IMR-90 (cell line): Measurements from ENCODE around the gene COX10. TPM values are rescaled to one million over a fixed set of nuclear protein-coding genes. Genes with fewer than 3 reads are reported as not detected.
"Not testable (repeated sequence)": the region's sequence is repeated elsewhere in the genome, so short reads cannot be mapped to it uniquely, and the experiment has no call there.

Experiments used
- ATAC-seq: fragments of 200-7000 bp; cut with Tn5 transposase; 2 replicates; pipeline ENCODE4 v1.9.1; 2020; ENCODE audit warnings: low read depth, mild to moderate bottlenecking, moderate library complexity
- BruUV-seq: library from RNA; stranded (reverse); fragments of 400-500 nt; replicated peaks from 2 replicates; lab custom pipeline; 2021; lab: Mats Ljungman, UMichigan
- CTCF ChIA-PET: fragments of 300-600 bp; formaldehyde crosslinking; extraction: SDS; loops from one replicate; lab custom pipeline; 2021; ENCODE audit warnings: antibody characterized with exemption; lab: Yijun Ruan, JAX
- POLR2A ChIA-PET: fragments of 300-600 bp; sonication (Branson Sonifier 250); formaldehyde crosslinking; loops from one replicate; lab custom pipeline; 2022; ENCODE audit warnings: antibody characterized with exemption; ENCODE audit not compliant: unreplicated experiment; lab: Charles Lee
- DNase-seq: peaks from one replicate; pipeline ENCODE4 v3.0.0; 2013
- H2AFZ ChIP-seq: replicated peaks from 2 replicates; pipeline ENCODE3; 2013; ENCODE audit warnings: low read length, mild to moderate bottlenecking; ENCODE audit not compliant: poor library complexity
- H2AK5ac ChIP-seq: 2 replicates; pipeline ENCODE4 v1.6.1; 2013; ENCODE audit warnings: low read depth, low read length, inconsistent platforms
- H2AK9ac ChIP-seq: replicated peaks from 2 replicates; pipeline ENCODE3; 2013; ENCODE audit warnings: mild to moderate bottlenecking, low read depth, low read length, moderate library complexity; ENCODE audit not compliant: poor library complexity
- H2BK120ac ChIP-seq: 2 replicates; pipeline ENCODE4 v1.6.1; 2013; ENCODE audit warnings: low read depth, low read length, inconsistent platforms
- H2BK15ac ChIP-seq: 3 replicates; pipeline ENCODE4 v1.6.1; 2013; ENCODE audit warnings: low read depth, low read length, inconsistent platforms
- H2BK20ac ChIP-seq: 2 replicates; pipeline ENCODE4 v1.6.1; 2013; ENCODE audit warnings: low read depth, mild to moderate bottlenecking, inconsistent platforms, low read length, moderate library complexity
- H2BK5ac ChIP-seq: 2 replicates; pipeline ENCODE4 v1.6.1; 2013; ENCODE audit warnings: mild to moderate bottlenecking, low read depth, low read length, inconsistent platforms; ENCODE audit not compliant: poor library complexity, severe bottlenecking
- H3K14ac ChIP-seq: replicated peaks from 2 replicates; pipeline ENCODE4 v1.6.1; 2013; ENCODE audit warnings: low read depth, low read length, inconsistent platforms
- H3K18ac ChIP-seq: 2 replicates; pipeline ENCODE4 v1.6.1; 2013; ENCODE audit warnings: low read depth, low read length, control low read depth
- H3K23ac ChIP-seq: 2 replicates; pipeline ENCODE4 v1.6.1; 2013; ENCODE audit warnings: low read depth, low read length, inconsistent platforms
- H3K27ac ChIP-seq: 2 replicates; pipeline ENCODE4 v1.5.1; 2013; ENCODE audit warnings: mild to moderate bottlenecking, control low read depth, low read length; ENCODE audit not compliant: insufficient read depth
- H3K27me3 ChIP-seq: 2 replicates; pipeline ENCODE4 v1.6.1; 2013; ENCODE audit warnings: low read length; ENCODE audit not compliant: control insufficient read depth, insufficient read depth
- H3K36me3 ChIP-seq: 2 replicates; pipeline ENCODE4 v1.6.1; 2013; ENCODE audit warnings: low read length, mixed read lengths; ENCODE audit not compliant: control insufficient read depth, insufficient read depth
- H3K4ac ChIP-seq: 2 replicates; pipeline ENCODE4 v1.6.1; 2013; ENCODE audit warnings: low read depth, low read length, inconsistent platforms
- H3K4me1 ChIP-seq: 2 replicates; pipeline ENCODE4 v1.6.1; 2013; ENCODE audit warnings: low read length, mixed read lengths; ENCODE audit not compliant: control insufficient read depth, insufficient read depth
- H3K4me2 ChIP-seq: 2 replicates; pipeline ENCODE4 v1.6.1; 2013; ENCODE audit warnings: low read depth, mild to moderate bottlenecking, control low read depth, low read length, moderate library complexity
- H3K4me3 ChIP-seq: 2 replicates; pipeline ENCODE4 v1.5.1; 2013; ENCODE audit warnings: low read depth, mild to moderate bottlenecking, control low read depth, low read length, moderate library complexity; ENCODE audit not compliant: insufficient read depth
- H3K56ac ChIP-seq: 2 replicates; pipeline ENCODE4 v1.6.1; 2013; ENCODE audit warnings: low read length, inconsistent platforms; ENCODE audit not compliant: insufficient read depth; ENCODE audit errors: extremely low read depth
- H3K79me1 ChIP-seq, 2 experiments: 2 replicates each; pipeline ENCODE4 v1.6.1; 2013; ENCODE audit warnings: low read length in 2 of 2, inconsistent platforms in 1 of 2, low read depth in 1 of 2
- H3K9ac ChIP-seq: 2 replicates; pipeline ENCODE4 v1.6.1; 2013; ENCODE audit warnings: low read depth, low read length, control low read depth
- H3K9me1 ChIP-seq: 2 replicates; pipeline ENCODE4 v1.6.1; 2013; ENCODE audit warnings: low read length, inconsistent platforms; ENCODE audit not compliant: insufficient read depth
- H3K9me3 ChIP-seq: 2 replicates; pipeline ENCODE4 v1.6.1; 2013; ENCODE audit warnings: low read length; ENCODE audit not compliant: control insufficient read depth, insufficient read depth
- H4K20me1 ChIP-seq: 2 replicates; pipeline ENCODE4 v1.6.1; 2013; ENCODE audit warnings: low read length, inconsistent platforms; ENCODE audit not compliant: insufficient read depth
- H4K5ac ChIP-seq: 2 replicates; pipeline ENCODE4 v1.6.1; 2013; ENCODE audit warnings: mild to moderate bottlenecking, low read depth, low read length, control low read depth
- H4K8ac ChIP-seq, 2 experiments: 2 replicates each; pipeline ENCODE4 v1.6.1; 2013; ENCODE audit warnings: low read depth in 2 of 2, low read length in 2 of 2, control low read depth in 1 of 2, inconsistent platforms in 1 of 2
- H4K91ac ChIP-seq: 2 replicates; pipeline ENCODE4 v1.6.1; 2013; ENCODE audit warnings: low read depth, low read length, inconsistent platforms; ENCODE audit not compliant: insufficient read depth
- WGBS, 2 experiments: methylation state at CpG; one replicate each; pipeline versions ENCODE4 v1.1.5 to v1.1.7; 2013; ENCODE audit warnings: missing lambda C conversion rate in 2 of 2; ENCODE audit not compliant: insufficient read length in 1 of 2; ENCODE audit errors: extremely low coverage in 2 of 2; 5-methylcytosine and 5-hydroxymethylcytosine counted together
- dilution Hi-C: fragments of 300-500 bp; cut with HindIII; formaldehyde crosslinking; loops from one replicate; pipeline ENCODE4 v1.14.3; 2018; ENCODE audit warnings: low sequenced_read_pairs; ENCODE audit not compliant: unreplicated experiment
- in situ Hi-C: fragments of 300-500 bp; cut with MboI; formaldehyde crosslinking; loops from 3 replicates; pipeline ENCODE4 v1.14.3; 2019; ENCODE audit warnings: low sequenced_read_pairs, inconsistent platforms, mixed read lengths
- intact Hi-C: fragments of 100-400 bp; cut with micrococcal nuclease; formaldehyde crosslinking; loops from 2 replicates; pipeline ENCODE4 v1.10.0; 2022
- polyA plus RNA-seq, 3 experiments: library from polyadenylated mRNA; depleted of rRNA; stranded (reverse); fragments of >200 nt; gene quantifications; 2 replicates each; pipeline ENCODE4 v1.2.3, GENCODE V29; 2012; ENCODE audit warnings: low replicate concordance in 1 of 3
- total RNA-seq: library from RNA; depleted of rRNA; stranded (reverse); fragments of >200 nt; gene quantifications from 2 replicates; pipeline ENCODE4 v1.2.3, GENCODE V29; 2012

The COX10 gene
- total and polyA plus RNA-seq, 2 of the 4 experiments (the other 2 are of a cell fraction): 15.4 to 16.1 TPM

DNA sequence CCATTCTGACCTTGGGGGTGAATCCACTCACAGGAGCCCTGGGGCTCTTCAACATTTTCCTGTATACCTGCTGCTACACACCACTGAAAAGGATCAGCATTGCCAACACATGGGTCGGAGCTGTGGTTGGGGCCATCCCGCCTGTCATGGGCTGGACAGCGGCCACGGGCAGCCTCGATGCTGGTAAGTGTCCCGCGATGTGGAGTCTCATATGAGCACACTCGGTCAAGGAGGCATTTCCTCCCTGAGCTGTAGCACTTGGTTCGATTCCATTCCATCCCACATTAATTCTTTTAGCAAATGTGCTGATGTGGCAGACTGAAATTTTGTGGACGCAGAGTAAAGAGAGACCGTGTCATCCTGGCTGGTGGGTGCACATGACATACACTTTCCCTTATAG, 122.7 kb downstream of the COX10 start:
- CTCF ChIA-PET, BruUV-seq, H3K18ac ChIP-seq: not testable (repeated sequence)

DNA sequence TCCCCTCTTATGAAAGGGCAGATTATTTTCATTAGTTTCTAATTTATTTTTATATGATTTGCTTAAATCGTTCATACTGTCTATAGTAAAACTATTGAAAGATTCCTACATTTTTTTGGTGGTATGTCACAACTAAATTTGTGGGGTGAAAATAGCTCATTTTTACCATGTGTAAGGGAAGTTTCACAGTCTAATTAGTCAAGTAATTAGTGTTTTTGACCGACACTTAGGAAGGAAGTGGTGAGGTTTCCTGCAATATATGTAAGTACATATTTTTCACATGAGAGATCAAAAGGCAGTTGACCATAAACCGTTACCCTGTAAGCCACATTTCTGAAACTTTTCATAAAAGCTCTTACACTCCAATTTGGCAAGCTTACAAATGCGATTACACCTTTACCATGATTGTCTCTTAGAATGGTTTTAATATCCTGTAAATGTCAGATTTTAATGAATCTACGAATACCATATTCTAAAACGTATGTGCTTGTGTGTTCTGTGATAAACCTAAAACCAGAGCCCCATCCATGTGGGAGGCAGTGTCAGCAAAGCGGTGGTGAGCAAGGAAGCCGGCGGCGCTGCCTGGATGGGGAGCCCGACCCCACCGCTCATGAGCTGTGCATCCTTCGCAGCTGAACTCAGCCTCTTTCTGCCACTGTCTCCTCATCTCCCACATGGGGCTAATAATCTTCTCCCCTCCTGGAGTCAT, 123.5 kb downstream of the COX10 start:
- H2BK5ac ChIP-seq, H3K4me3 ChIP-seq, H3K27ac ChIP-seq, H3K9ac ChIP-seq, H3K9me3 ChIP-seq, H3K18ac ChIP-seq, POLR2A ChIA-PET, in situ Hi-C loops, H2AFZ ChIP-seq, ATAC-seq, H2AK5ac ChIP-seq, H3K56ac ChIP-seq, intact Hi-C loops, H4K5ac ChIP-seq, H3K4me2 ChIP-seq, dilution Hi-C loops, H3K36me3 ChIP-seq, H3K9me1 ChIP-seq, H2BK20ac ChIP-seq, CTCF ChIA-PET, BruUV-seq, H4K20me1 ChIP-seq, H2BK15ac ChIP-seq, H2BK120ac ChIP-seq, H4K8ac ChIP-seq, H2AK9ac ChIP-seq, H3K79me1 ChIP-seq, H3K4ac ChIP-seq, H3K14ac ChIP-seq, H3K23ac ChIP-seq, H3K27me3 ChIP-seq, H4K91ac ChIP-seq, H3K4me1 ChIP-seq, DNase-seq: not testable (repeated sequence)
- no CpG with 5 or more reads among the region's 13 CpGs for WGBS, 2 experiments

More for the DNA sequence above, 122.7 kb downstream of the COX10 start:
- no CpG with 5 or more reads among the region's 11 CpGs for WGBS, 2 experiments
- H3K27ac ChIP-seq, H4K20me1 ChIP-seq, DNase-seq, H2AK5ac ChIP-seq, H3K4me3 ChIP-seq, H3K14ac ChIP-seq, H4K91ac ChIP-seq, H3K36me3 ChIP-seq, H3K4me1 ChIP-seq, ATAC-seq, intact Hi-C loops, H2BK5ac ChIP-seq, H4K5ac ChIP-seq, H3K9ac ChIP-seq, H2BK120ac ChIP-seq, H4K8ac ChIP-seq, H2BK20ac ChIP-seq, POLR2A ChIA-PET, H3K9me3 ChIP-seq, H3K4me2 ChIP-seq, H3K9me1 ChIP-seq, H3K27me3 ChIP-seq, dilution Hi-C loops, H2AFZ ChIP-seq, H3K79me1 ChIP-seq, H2BK15ac ChIP-seq, H2AK9ac ChIP-seq, H3K4ac ChIP-seq, in situ Hi-C loops, H3K56ac ChIP-seq, H3K23ac ChIP-seq: not testable (repeated sequence)
